Measurements from ENCODE around the gene GOLGA8R. TPM values are rescaled to one million over a fixed set of nuclear protein-coding genes. Genes with fewer than 3 reads are reported as not detected.

GOLGA8R gene
- total RNA-seq, 1 donor from 2014 or later: 9.9 TPM

Other genes with a start within 250 kb of the GOLGA8R start
- 2.7 TPM for gene CHRFAM7A, start 20.7 kb downstream of the GOLGA8R start, total RNA-seq
- gene GOLGA8Q, start 137.8 kb upstream of the GOLGA8R start, total RNA-seq: 2.3 TPM
- gene GOLGA8H, start 189.8 kb upstream of the GOLGA8R start, total RNA-seq: 1.5 TPM

Data from ureter (tissue), 1 donor.